H4 (cell line): ENCODE results near the gene HOXA3. TPM values are rescaled to one million over a fixed set of nuclear protein-coding genes. Genes with fewer than 3 reads are reported as not detected.

Experiments used
- DNase-seq: peaks from one replicate; pipeline ENCODE4 v3.0.0-alpha.2; 2015; ENCODE audit warnings: low spot score
- total RNA-seq: library from RNA; depleted of rRNA; stranded (reverse); fragments of >200 nt; shearing (Covaris generic); gene quantifications from 2 replicates; pipeline ENCODE4 v1.2.3, GENCODE V29; 2014

HOXA3 gene
- total RNA-seq, 1 experiment from 2014 or later = 5.5 TPM

DNA sequence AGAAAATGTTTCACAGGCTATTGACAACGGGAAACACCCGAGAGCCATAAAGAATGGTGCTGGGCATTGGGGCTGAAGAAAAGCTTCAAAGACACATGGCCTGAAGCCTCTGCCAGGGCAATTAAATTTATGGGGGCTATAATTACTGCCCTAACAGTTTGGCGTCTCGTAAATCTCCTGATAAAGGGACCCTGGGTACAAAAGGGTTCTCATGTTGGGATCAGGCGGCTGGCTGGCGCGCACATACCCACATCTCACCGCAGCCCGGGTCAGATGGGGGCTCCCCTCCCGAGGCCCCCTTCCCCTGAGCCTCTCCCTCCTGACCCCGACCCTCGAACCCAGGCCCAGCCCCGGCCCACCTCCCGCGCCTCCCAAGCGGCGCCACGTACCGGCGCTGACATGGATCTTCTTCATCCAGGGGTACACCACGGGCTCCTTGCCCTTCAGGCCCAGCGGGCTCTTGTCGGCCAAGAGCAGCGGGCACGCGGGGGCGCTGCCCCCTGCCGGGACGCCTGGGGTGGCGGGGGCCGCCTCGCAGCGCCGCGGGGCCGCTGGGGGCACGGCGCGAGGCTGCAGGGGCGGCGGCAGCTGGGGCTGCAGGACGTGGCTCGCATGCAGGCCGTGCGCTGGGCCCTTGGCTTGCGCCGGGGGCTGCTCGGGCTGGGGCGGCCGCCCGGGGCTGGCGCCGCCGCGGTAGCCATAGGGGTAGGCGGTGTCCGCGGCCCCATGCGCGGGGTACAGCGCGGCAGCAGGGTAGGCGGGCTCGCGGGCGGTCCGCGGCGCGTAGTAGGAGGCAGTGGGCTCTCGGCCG lies 22.4 kb downstream of the HOXA3 start:
- DNase-seq = no peak

DNA sequence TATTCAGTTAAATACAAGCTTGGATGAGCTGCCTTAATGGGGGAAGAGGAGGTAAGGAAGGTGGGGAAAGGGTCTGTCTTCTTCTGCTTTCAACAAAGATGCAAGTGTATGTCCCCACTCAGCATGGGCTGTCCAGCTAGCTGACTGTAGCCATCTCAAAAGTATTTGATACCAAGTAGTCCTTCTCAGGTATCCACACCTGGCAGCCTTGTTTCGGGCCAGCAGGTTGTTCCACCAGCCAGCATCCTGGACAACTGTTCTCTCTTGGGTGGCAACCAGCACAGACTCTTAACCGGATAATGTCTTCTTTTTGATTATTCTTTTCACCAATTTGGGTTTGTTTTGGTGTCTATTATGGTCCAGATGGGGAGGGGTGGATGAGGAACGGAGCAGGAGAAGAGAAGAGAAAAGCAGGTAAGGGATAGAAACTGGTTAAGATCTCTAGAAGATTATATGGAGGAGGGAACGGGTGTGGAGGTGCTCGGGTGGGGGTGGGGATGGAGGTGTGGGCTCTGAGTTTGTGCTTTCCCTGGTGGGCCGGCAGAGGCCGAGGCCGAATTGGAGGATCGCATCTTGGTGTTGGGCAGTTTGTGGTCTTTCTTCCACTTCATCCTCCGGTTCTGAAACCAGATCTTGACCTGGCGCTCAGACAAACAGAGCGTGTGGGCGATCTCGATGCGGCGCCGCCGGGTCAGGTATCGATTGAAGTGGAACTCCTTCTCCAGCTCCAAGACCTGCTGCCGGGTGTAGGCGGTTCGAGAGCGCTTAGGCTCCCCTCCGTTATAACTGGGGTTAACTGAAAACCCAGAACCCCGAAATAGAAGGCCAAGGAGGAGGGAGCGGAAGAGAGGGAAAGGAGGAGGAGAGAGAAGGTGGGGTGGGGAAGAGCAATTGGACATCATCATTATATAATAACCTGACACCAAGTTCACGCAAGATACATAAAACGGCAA lies 23.3 kb downstream of the HOXA3 start:
- no peak for DNase-seq

DNA sequence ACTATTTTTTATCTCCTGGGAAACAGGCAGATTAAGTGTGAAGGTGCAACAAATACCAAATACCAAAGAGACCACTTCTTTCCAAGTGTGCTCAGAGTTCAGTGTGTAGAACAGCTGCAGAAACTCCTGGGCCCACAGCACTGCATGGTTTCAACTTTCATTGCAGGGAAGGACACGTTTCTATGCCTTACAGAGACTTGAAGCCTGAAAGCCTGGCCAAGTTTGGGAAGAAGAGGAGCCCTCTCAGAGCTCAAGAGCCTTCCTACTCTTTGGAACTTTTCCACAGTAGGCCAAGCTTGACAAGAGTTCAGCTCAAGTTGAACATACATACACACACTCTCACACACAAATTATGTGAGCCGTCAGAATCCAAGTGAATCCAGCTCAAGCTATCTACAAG lies 24.3 kb downstream of the HOXA3 start:
- DNase-seq = no peak

DNA sequence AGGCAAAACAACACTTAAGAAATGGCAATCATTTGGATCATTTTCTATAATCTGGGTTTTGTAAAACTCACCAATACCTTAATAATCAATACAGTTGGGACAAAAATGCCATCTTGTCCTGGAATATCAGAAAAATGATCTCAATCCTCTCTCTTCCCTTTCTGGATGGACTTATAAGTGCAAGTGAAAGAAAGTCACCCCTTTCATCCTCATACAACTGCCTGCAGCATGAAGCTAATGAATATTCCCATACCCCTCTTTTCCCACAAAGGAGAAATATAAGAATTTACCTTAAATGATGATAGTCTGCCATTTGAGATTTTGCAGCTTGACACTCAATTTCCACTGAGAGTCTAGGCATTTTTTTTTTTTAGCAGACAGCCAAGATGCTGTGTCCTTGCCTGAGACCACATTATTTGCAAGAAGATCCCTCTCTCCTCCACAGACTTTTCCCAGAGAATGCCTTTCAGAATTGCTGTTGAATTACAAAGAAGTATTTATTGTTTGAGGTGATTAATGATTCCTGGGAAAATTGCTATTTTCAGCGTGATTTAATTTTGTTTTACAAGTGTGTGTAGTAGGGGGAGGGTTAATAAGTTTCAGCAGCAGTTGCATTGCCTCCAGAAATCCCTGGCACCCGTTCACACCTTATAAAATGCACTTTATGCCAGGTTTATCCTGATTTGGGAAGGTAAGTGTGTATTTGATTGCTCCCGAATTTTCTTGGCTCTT lies 25.6 kb downstream of the HOXA3 start:
- no peak for DNase-seq

DNA sequence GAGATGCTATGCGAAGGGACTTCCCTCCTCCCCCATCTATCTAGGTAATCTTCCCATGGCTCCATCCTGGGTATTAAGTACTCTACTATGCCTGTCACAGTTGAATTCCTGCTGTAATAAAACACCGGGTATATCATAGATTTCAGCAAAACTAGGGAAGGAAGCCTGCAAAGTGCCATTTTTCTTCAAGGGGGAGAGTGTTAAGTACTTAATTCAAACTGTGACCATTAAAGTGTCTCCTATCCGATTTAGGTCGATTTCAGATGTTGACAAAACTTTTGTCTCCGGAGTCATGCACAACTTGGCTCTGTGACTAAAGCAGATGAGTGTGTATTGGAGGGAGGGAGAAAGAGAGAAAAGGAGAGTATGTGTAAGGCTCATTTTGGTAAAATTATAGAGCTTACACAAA lies 26.4 kb downstream of the HOXA3 start:
- DNase-seq = no peak

DNA sequence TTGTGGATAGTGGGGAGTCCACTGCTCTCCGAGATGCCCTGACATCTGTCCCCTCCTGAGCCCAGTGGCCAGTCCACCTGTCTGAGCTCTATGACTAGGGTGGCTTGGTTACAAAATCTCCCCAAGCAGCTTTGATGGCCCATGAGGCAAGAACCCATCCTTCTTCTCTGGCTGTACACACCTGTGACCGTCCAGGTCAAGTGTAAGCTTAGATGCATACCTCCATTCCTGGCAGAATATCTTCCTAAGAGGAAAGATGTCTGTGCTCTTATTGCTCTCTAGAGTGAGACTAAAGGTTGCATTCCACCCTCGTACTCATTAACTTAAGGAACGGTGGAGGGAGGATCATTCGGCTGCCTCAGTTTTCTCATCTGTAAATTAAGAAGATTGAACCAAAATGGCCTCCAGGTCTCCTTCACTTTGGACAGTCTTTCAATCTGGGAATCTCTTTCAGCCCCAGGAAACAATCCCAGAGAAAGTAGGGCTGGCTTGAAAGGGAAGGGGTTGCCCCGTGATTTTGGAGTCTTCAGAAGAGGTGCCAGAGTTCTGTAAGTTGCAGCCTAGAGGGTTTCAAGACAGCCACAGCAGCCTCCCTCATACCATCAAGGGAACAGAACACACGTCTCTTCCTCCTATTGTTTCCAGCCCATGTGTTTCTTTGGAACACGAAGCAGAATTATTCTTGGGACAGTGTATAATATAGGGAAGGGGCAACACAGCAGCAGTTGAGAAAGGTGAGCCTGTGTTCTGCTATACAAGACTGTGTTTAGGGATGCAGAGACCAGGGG lies 27.3 kb downstream of the HOXA3 start:
- no peak for DNase-seq

DNA sequence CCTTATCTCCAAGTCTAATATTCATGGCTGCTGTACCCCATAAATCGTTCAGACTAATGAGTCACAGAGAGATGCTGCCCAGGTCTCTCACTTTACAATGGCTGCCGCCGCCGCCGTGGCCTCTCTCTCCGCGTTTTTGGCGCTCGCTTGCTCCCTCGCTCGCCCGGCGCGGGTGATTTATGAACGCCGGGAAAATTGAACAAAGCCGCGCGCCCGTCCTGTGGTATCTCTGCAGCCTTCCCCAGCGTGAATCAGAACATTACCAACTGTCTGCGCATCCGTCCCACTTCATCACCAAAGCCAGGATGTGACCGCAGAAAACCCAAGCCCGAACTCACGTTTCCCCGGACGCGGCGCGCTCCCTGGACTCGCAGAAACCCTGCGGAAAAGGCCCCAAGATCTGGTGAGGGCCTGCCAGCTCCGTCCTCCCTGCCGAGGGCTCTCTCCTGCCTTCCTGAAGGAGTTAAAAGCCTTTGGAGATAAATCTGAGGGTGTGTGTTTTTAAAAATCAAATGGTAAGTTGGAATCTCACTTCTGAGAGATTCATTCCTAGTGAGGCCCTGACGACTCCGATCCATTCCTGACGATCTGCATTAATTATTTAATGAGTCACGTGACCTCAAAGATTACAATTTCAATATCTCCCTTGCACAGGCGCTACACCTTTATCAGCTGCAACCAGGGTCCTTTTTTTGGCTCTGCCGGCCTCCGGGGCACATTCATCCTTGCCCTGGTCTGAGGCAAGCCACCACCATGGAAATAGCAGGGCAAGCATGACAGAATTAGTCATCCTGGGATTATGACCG lies 28.1 kb downstream of the HOXA3 start:
- DNase-seq = no peak

DNA sequence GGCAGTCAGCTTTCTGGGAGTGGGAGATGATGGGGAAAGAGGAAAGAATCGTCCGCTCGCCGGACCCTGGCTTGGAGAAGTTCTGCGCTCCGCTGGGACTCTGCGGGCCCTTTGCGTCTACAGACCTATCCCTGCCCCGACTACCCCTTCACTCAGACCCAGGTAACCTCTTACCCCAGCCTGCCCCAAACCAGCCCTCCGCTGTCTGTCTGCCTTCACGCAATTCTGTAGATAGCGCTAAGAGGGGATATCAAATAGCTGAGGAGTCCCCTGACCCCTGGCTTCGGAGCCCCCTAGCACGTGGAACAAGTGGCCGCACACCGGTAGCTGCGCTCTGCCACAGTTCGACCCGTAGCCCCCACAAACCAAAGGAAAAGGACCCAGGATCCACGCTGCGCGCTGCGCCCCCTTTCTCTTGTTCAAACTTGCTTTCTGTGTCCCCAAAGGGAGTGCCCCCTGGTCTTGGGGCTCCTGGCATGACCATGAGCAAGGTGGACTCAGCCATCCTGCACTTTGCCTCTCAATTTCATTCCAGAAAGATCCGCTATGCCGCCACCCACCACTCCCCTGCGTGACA lies 28.8 kb downstream of the HOXA3 start:
- no peak for DNase-seq

DNA sequence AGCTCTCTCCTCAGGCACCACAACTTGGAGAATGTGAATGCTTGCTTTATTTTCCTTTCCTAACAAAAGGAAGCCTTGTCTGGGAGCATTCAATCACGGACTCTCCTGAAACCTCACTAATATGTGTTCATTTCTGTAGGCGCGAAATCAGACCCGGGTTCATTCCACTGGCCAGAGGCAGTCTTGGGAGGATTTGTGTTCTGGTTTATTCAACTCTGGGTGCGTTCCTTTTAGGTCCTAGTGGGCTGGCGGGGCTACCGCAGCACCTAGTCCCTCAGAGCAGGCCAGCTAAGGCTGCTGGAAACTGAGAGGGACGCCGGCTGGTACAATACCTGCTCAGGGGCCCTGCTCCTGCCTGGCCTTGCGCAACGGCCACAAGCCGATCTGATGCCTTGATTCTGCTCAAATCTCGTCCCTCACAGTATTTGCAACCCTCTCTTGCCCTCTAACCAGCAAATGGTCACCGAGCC lies 29.3 kb downstream of the HOXA3 start:
- DNase-seq = no peak

DNA sequence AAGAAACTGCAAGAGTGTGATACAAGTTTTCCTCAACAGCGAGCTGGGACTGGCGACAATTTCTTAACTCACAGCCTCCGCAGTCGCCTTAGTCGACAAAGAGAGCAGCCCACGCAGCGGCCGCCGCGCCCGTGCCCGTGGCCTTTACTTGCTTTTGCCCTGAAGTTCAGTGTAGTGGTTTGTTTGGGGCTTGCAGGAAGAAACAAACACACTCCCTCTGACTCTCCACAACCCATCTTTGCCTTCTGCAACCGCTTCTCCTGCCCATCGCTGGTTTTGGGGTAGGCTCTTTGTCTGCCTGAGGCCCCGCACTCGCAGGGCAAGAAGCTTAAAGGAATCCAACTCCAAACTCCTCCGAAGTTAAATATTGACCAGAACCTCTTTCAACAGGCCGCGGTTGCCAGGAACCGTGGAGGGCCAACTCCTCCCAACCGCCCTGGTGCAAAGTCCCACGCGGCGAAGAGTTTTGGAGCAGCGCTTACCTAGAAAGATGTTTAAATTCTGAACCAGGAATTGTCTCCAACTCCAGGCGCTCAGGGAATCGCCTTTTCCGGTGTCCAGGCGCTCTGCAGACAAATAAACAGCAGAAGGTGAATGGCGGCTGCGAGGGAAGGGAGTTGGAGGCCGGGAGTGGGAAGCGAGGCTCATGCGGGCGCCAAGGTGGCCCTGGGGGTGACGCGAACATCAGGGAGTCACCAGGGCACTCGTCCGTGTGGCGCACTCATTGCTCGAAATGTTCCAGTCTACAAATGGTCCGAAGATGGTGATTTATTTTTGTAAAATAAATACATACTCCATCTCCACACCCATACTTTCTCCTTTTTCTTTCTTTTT lies 30.1 kb downstream of the HOXA3 start:
- no peak for DNase-seq

DNA sequence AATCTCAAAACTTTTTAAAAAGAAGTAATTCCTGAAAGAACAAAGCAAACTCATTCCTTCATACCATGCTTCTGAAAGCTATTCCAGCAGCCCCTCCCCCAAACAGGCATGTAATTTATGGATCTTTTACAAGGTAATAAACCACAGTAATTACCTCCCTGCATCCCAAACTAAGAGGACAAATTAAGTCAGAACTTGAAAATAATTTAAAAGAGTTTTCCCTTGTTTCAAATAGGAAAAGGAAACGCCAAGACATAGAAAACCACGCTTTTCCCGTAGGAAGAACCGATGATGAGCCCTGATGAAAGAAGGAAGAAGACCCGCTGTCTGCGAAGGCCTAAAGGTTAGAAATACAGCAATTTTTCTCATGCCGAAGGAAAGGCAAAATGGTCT lies 30.7 kb downstream of the HOXA3 start:
- no peak for DNase-seq

DNA sequence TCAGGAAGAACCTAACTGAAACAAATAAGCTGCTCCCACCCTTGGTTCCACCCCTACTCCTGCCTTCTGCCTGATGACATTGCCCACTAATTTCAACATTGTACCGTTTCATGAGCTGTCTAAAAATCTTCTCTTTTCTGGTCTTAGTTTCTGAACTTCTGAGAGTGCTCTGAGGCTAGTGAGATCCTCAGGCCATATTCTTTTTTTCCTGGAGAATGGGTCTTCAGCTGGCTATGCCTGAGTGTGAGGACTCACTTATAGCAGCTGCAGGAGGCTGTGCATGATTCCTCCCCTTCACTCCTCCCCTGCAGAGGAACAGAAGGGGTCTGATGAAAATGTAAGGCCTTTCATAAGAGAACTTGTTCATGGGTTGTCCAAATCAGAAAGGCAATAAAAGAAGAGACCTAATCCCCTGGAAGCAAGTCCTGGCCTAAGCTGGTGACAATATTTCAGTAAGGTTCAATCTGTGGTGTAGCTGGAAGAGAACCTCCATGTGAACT lies 32.9 kb downstream of the HOXA3 start:
- no peak for DNase-seq

DNA sequence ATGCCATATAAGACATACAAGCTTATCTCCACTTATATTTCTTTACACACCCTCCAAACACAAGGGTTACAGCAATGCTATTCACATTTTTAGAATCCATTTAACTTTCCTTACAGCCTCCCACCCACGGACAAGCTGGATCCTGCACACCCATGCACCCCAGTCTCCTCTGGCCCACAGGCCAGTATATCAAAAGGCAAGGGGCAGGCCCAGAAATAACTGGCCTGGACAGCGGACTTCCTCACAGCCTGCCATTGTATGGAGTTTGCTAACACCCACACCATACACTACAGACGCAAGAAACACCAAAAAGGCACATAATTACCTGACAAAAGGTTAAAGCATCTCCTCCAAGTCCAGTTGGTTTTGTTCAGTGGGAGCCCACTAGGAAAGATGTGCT lies 33.8 kb downstream of the HOXA3 start:
- DNase-seq = no peak

DNA sequence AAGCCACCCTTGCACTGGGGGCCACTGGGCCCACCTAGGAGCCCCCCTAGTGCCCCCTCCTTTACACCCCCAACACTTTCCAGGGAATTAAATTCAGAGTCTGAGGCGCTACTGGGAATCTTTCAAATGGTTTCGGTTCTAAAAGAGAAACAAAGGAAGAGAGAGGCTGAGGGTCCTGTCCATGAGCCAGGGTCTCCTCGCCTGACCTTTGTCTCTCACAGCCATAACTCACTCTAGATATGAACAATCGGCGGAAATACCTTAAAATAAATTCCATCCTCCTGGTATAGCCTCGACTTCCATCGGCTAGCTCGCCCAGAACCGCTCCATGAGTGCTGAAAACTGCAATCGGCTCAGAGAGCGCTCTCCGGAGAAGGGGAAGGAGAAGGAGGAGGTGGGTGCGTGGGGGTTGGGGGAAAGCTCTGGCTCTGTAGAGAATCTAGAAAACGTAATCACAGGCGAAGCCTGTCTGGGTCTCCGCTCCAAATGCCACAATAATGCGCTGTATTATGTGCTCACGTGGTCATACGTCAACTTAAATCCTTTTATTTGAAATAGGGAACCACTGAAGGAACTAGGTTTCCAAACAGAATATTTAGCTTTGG lies 34.4 kb downstream of the HOXA3 start:
- DNase-seq = no peak

DNA sequence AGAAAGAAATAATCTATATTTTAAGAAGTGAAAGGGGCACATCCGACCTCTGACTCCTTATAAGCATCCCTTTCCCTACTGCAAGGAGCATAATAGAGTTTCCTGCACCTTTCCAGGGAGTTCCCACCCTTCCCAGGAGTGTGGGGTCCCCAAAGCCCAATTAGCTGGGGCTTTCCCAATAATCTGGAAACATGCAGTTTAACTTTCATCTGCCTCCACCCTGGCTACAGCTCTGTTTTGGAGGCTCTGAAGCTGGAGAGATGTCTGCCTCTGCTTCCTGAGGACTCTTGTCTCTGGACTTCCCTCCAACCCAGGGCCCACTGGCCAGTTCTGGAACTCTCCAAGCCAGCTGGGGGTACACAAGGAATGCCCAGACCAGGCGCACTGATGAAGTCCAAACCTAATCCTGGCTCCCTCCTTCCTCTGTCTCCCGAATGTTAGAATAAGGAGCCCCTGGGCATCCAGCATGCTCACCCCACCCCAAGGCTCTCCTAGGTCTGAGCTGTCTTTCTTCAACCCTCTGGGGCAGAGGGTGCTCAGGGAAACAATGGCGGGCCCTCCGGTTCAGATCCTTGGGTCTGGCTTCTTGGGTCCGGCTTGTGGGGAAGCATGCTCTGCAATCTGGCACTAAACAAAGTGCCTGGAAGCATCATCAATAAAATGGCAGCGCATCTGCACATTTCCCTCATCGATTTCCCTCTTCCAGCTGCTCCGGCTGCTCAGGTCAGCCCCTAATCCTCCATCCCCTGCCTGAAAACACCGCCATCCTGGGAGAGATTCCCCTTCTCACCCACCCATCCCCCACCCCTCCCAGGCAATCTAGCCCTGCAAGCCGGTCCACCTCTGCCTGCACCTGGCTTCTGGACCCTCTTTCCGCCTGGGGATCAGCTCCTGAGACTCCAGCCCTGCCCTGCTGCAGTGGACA lies 35.2 kb downstream of the HOXA3 start:
- DNase-seq = no peak

DNA sequence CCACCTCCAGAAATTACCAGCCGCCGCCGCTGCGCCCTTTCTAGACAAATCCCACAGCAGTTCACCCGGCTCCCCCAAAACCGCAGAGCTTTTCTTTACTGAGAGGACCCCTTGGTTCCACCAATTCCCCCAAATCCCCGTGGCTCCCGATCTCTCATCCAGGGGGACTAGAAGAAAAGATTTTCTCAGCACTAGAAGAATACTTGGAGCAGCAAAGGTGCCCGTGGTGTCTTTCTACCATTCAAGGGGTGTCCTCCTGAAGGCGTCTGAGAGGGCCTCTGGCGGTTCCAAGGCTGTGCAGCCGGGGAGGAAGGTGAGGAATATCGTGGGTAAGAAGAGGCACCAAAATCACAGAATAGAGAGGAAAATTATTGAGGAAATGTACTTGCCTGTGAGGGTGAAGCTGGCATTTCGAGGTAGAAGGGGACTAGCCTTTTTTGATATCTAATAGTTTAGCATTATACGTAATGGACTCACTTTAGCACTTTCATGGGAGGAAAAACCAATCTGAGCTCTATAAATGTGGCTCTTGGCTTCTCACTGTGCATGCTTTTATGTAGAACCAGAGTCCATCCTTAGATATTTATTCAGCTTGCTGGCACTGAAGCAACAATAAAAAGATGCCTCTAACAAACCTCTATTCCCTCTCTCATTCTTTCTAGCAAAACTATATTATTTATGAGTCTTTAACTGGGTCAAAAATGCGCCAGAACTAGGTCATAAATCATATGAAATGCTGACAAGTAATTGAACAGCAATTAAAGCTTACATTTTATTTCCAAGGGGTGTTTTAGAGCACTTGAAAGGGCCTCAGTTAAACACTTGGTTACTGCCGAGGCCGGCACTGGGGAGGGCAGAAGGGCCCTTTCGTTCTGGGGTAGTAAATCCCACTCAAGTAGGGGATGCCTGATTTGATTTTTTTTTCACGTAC lies 36.1 kb downstream of the HOXA3 start:
- DNase-seq = no peak
